ENCODE results near the gene LHB.
A peak's percentile ranks its signal among the peaks of the same experiment; 100 is the strongest.

The LHB gene

GRCh38 chr19:48968179-48968661 lies 48.7 kb downstream of the LHB start:
- peaks cover 51 to 57% of the 10 kb centered on the region in 2 donors for H3K36me3 Mint-ChIP-seq
- no peaks in the 10 kb centered on the region for H3K27me3 Mint-ChIP-seq
- H3K4me1 Mint-ChIP-seq = peaks cover 42 to 68% of the 10 kb centered on the region in 2 donors
- no peak for DNase-seq
- peak overlapping the region in 1 of 2 donors; percentile 14 for H3K4me3 Mint-ChIP-seq
- H3K27ac Mint-ChIP-seq = peak overlapping the region; percentile 99
- peaks cover 0 to 3% of the 10 kb centered on the region in 2 donors for H3K9me3 Mint-ChIP-seq
- no peak for ATAC-seq (replicated peaks)

- Mint-ChIP-seq H3K9me3 (peaks cover 0 to 3% of the 10 kb centered on the region in 2 donors), H3K4me3 (peak overlapping the region; percentile 99), H3K27me3 (no peaks in the 10 kb centered on the region), H3K36me3 (peaks cover 47 to 52% of the 10 kb centered on the region in 2 donors), H3K27ac (peak overlapping the region; percentile 99), H3K4me1 (peaks cover 46 to 74% of the 10 kb centered on the region in 2 donors)
- DNase-seq (no peak), ATAC-seq (replicated peaks) (no peak)
Measured at GRCh38 chr19:48967346-48968178, 49.3 kb downstream of the LHB start.

- H3K36me3 Mint-ChIP-seq = peaks cover 51 to 58% of the 10 kb centered on the region in 2 donors
- peak overlapping the region; percentile 99 for H3K27ac Mint-ChIP-seq
- H3K9me3 Mint-ChIP-seq = peaks cover 0 to 3% of the 10 kb centered on the region in 2 donors
- DNase-seq = no peak
- peaks cover 54 to 82% of the 10 kb centered on the region in 2 donors for H3K4me1 Mint-ChIP-seq
- no peak for ATAC-seq (replicated peaks)
- peak overlapping the region; percentile 99 for H3K4me3 Mint-ChIP-seq
- no peaks in the 10 kb centered on the region for H3K27me3 Mint-ChIP-seq
Measured at GRCh38 chr19:48966541-48967345, 50.1 kb downstream of the LHB start.

Data from stimulated activated naive B cell treated with anti-CD40 and anti-IgM and Interleukin-4, amounts not matched to agents 10 μg/mL and 1 μg/mL and 100 μg/mL, for 72 hours (primary cell).